Thyroid gland (tissue), 4 donors: Measurements from ENCODE around the gene NAB1.

Experiments
- CTCF ChIP-seq, 6 experiments: fragments of 200-600 bp in 3 of 6; fragments of 450-650 bp in 3 of 6; sonication (generic) in 3 of 6; IDR thresholded peaks; one replicate each; pipeline ENCODE4 v1.5.1; 2016 to 2019; ENCODE audit warnings: antibody characterized with exemption in 6 of 6, mild to moderate bottlenecking in 2 of 6, inconsistent platforms in 1 of 6, moderate library complexity in 1 of 6
- POLR2A ChIP-seq, 2 donors: fragments of 450-650 bp; IDR thresholded peaks; one replicate each; pipeline ENCODE4 v1.6.1; 2017; ENCODE audit warnings: antibody characterized with exemption in 2 of 2, mild to moderate bottlenecking in 2 of 2, moderate library complexity in 1 of 2

GRCh38 chr2:190736355-190736754 is 87.5 kb downstream of the NAB1 start:
- TF ChIP-seq CTCF (IDR thresholded peaks at IDR 0.05) (no peak), POLR2A (IDR thresholded peaks at IDR 0.05) (no peak)
